Measurements from ENCODE around the gene RACK1.

DNA sequence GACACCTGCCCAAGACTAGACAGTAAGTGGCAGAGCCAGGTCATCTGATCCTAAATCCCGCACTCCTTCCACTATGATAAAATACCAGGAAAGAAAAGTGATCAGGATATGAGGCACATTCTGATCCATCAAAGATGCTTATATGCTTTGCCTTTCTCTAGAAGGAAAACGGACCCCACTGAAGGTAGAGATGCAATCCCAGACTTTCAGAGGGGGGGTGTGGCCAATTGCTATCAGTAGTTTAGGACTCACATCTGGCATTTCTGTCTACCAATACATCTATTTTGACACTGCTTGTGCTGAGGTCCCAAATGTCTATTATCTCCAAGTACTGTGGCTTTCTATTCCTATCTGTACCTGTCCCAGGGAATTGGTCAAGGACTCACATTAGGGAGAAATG, 15.6 kb upstream of the RACK1 start:
- TF ChIP-seq EZH2phosphoT487 (IDR thresholded peaks at IDR 0.05; ENCODE audit: low read length): no peak
- no peak for TF ChIP-seq EZH2 (optimal IDR thresholded peaks at IDR 0.05; ENCODE audit: low read depth, low read length)
- peak; percentile 22 for TF ChIP-seq CTCF (IDR thresholded peaks at IDR 0.05; ENCODE audit: low read length)

Data from MM.1S (cell line).